Osteocyte (in vitro differentiated cells): ENCODE results near the gene PGS1. TPM values are rescaled to one million over a fixed set of nuclear protein-coding genes. Genes with fewer than 3 reads are reported as not detected.

Experiments used
- DNase-seq: peaks from one replicate; pipeline ENCODE4 v3.0.0; 2021; ENCODE audit warnings: mixed read lengths; ENCODE audit not compliant: unreplicated experiment; ENCODE audit errors: extremely low spot score
- H3K27ac Mint-ChIP-seq: one replicate; pipeline ENCODE4 v1.8.0; 2021; ENCODE audit warnings: mild to moderate bottlenecking, mixed read lengths; ENCODE audit not compliant: unreplicated experiment
- H3K27me3 Mint-ChIP-seq: one replicate; pipeline ENCODE4 v1.8.0; 2021; ENCODE audit warnings: mixed read lengths; ENCODE audit not compliant: unreplicated experiment
- H3K36me3 Mint-ChIP-seq: one replicate; pipeline ENCODE4 v1.8.0; 2021; ENCODE audit warnings: mixed read lengths; ENCODE audit not compliant: unreplicated experiment
- H3K4me1 Mint-ChIP-seq: one replicate; pipeline ENCODE4 v1.8.0; 2021; ENCODE audit warnings: mixed read lengths; ENCODE audit not compliant: unreplicated experiment
- H3K4me3 Mint-ChIP-seq: one replicate; pipeline ENCODE4 v1.8.0; 2021; ENCODE audit warnings: mild to moderate bottlenecking, moderate library complexity, mixed read lengths; ENCODE audit not compliant: unreplicated experiment
- H3K9me3 Mint-ChIP-seq: one replicate; pipeline ENCODE4 v1.8.0; 2021; ENCODE audit warnings: mixed read lengths; ENCODE audit not compliant: unreplicated experiment
- CTCF ChIP-seq: fragments of 200-600 bp; sonication (generic); IDR thresholded peaks from 2 replicates; pipeline ENCODE4 v1.5.0; 2021; ENCODE audit warnings: antibody characterized with exemption, mild to moderate bottlenecking, moderate library complexity
- total RNA-seq: library from RNA; stranded (reverse); gene quantifications from 2 replicates; pipeline ENCODE4 v1.2.1, GENCODE V29; 2021

Gene PGS1
- total RNA-seq, 1 donor from 2014 or later, result 53.0 TPM

GRCh38 chr17:78371056-78371455, 7.4 kb upstream of the PGS1 start:
- Mint-ChIP-seq H3K36me3 (no peaks in the 10 kb centered on the region), H3K4me1 (peaks cover 57% of the 10 kb centered on the region), H3K27ac (no peak overlapping the region), H3K9me3 (no peaks in the 10 kb centered on the region), H3K27me3 (no peaks in the 10 kb centered on the region), H3K4me3 (no peak overlapping the region)
- no peak for DNase-seq
- TF ChIP-seq CTCF, result no peak

- TF ChIP-seq CTCF, result no peak
- no peak for DNase-seq
- no peaks in the 10 kb centered on the region for H3K27me3 Mint-ChIP-seq
- H3K36me3 Mint-ChIP-seq, result no peaks in the 10 kb centered on the region
- H3K4me1 Mint-ChIP-seq, result peaks cover 49% of the 10 kb centered on the region
- no peaks in the 10 kb centered on the region for H3K9me3 Mint-ChIP-seq
- no peak overlapping the region for H3K4me3 Mint-ChIP-seq
- H3K27ac Mint-ChIP-seq, result peak overlapping the region; percentile 56
These were observed 5.6 kb upstream of the PGS1 start for GRCh38 chr17:78372841-78373240.

- no peak for TF ChIP-seq CTCF
- Mint-ChIP-seq H3K36me3 (no peaks in the 10 kb centered on the region), H3K27me3 (no peaks in the 10 kb centered on the region), H3K4me1 (peaks cover 48% of the 10 kb centered on the region), H3K4me3 (no peak overlapping the region), H3K9me3 (no peaks in the 10 kb centered on the region), H3K27ac (peak overlapping the region; percentile 89)
- DNase-seq, result no peak
These were observed 4.3 kb upstream of the PGS1 start for GRCh38 chr17:78374189-78374588.

- peak overlapping the region; percentile 89 for H3K27ac Mint-ChIP-seq
- H3K27me3 Mint-ChIP-seq, result no peaks in the 10 kb centered on the region
- peaks cover 52% of the 10 kb centered on the region for H3K4me1 Mint-ChIP-seq
- TF ChIP-seq CTCF, result no peak
- no peak for DNase-seq
- H3K36me3 Mint-ChIP-seq, result no peaks in the 10 kb centered on the region
- H3K9me3 Mint-ChIP-seq, result no peaks in the 10 kb centered on the region
- H3K4me3 Mint-ChIP-seq, result peak overlapping the region; percentile 39
These were observed 3.7 kb upstream of the PGS1 start for GRCh38 chr17:78374631-78375274.

GRCh38 chr17:78375401-78376151, 2.9 kb upstream of the PGS1 start:
- peaks cover 57% of the 10 kb centered on the region for H3K4me1 Mint-ChIP-seq
- no peaks in the 10 kb centered on the region for H3K9me3 Mint-ChIP-seq
- no peaks in the 10 kb centered on the region for H3K27me3 Mint-ChIP-seq
- peaks cover 4% of the 10 kb centered on the region for H3K36me3 Mint-ChIP-seq
- peak overlapping the region; percentile 89 for H3K27ac Mint-ChIP-seq
- TF ChIP-seq CTCF, result no peak
- no peak for DNase-seq
- no peak overlapping the region for H3K4me3 Mint-ChIP-seq
